Fibroblast of peridontal ligament (primary cell): ENCODE data around the gene SASH1.

Source experiments
- DNase-seq: peaks from one replicate; pipeline ENCODE4 v3.0.0-alpha.2; 2010; ENCODE audit errors: extremely low read depth

Gene SASH1

GRCh38 chr6:148457843-148458159, 115.2 kb downstream of the SASH1 start:
- DNase-seq, result no peak

GRCh38 chr6:148459238-148459637, 116.6 kb downstream of the SASH1 start:
- no peak for DNase-seq

GRCh38 chr6:148460876-148461646, 118.4 kb downstream of the SASH1 start:
- DNase-seq, result no peak

- peak; percentile 86 for DNase-seq
Observed at GRCh38 chr6:148461986-148462577, 119.4 kb downstream of the SASH1 start.

GRCh38 chr6:148463671-148464070, 121.0 kb downstream of the SASH1 start:
- no peak for DNase-seq

- peak; percentile 92 for DNase-seq
Observed at GRCh38 chr6:148464319-148465010, 121.8 kb downstream of the SASH1 start.

GRCh38 chr6:148465011-148465335, 122.3 kb downstream of the SASH1 start:
- DNase-seq, result no peak

GRCh38 chr6:148465670-148466069, 123.0 kb downstream of the SASH1 start:
- DNase-seq, result peak; percentile 12

- no peak for DNase-seq
Observed at GRCh38 chr6:148466158-148466557, 123.5 kb downstream of the SASH1 start.

GRCh38 chr6:148467926-148468325, 125.3 kb downstream of the SASH1 start:
- no peak for DNase-seq

- DNase-seq, result no peak
Observed at GRCh38 chr6:148470156-148470555, 127.5 kb downstream of the SASH1 start.

- DNase-seq, result no peak
Observed at GRCh38 chr6:148470606-148471465, 128.2 kb downstream of the SASH1 start.

GRCh38 chr6:148471624-148472159, 129.1 kb downstream of the SASH1 start:
- DNase-seq, result peak; percentile 82

- no peak for DNase-seq
Observed at GRCh38 chr6:148472171-148473105, 129.8 kb downstream of the SASH1 start.

GRCh38 chr6:148479497-148479896, 136.9 kb downstream of the SASH1 start:
- DNase-seq, result no peak

GRCh38 chr6:148487461-148487860, 144.8 kb downstream of the SASH1 start:
- no peak for DNase-seq

- DNase-seq, result no peak
Observed at GRCh38 chr6:148491638-148492251, 149.1 kb downstream of the SASH1 start.

GRCh38 chr6:148492654-148493290, 150.1 kb downstream of the SASH1 start:
- DNase-seq, result no peak

GRCh38 chr6:148493424-148493823, 150.8 kb downstream of the SASH1 start:
- DNase-seq, result no peak

GRCh38 chr6:148494226-148494625, 151.6 kb downstream of the SASH1 start:
- DNase-seq, result peak; percentile 80
